Measurements from ENCODE around the gene SH3BP1. TPM values are rescaled to one million over a fixed set of nuclear protein-coding genes. Genes with fewer than 3 reads are reported as not detected.

Gene SH3BP1
- total and polyA plus RNA-seq, 2 of the 13 experiments (the other 11 are each of a cell fraction or from before 2014, with no cell fraction given), result 8.4 to 18.5 TPM

GRCh38 chr22:37609240-37610152 is 30.0 kb upstream of the SH3BP1 start (continued):
- TF ChIP-seq KIAA2018 (CRISPR knock-in tag; IDR thresholded peaks at IDR 0.05; ENCODE audit: borderline replicate concordance) (no peak), HIC2 (CRISPR knock-in tag; IDR thresholded peaks at IDR 0.05; ENCODE audit: low read depth) (peak; percentile 28; the same call in 1 of the 2 replicates), ZNF788 (CRISPR knock-in tag; IDR thresholded peaks at IDR 0.05; ENCODE audit: borderline replicate concordance) (peak; percentile 25; the same call in 1 of the 2 replicates), SAP130 (CRISPR knock-in tag; IDR thresholded peaks at IDR 0.05; ENCODE audit: low read depth) (peak; percentile 61), ETV5 (CRISPR knock-in tag; IDR thresholded peaks at IDR 0.05; ENCODE audit: borderline replicate concordance) (peak; percentile 82), POLR2A (IDR thresholded peaks at IDR 0.05; ENCODE audit: insufficient read depth in 1 of 2, low read depth in 2 of 2, low read length in 2 of 2) (peak in 1 of 2 experiments; percentile 39; a peak in 1 of 4 replicates), ZNF816 (CRISPR knock-in tag; IDR thresholded peaks at IDR 0.05; ENCODE audit: borderline replicate concordance) (0 out of 2 replicates have a peak, but pooled peaks have one; percentile 21), ZNF747 (CRISPR knock-in tag; IDR thresholded peaks at IDR 0.05; ENCODE audit: borderline replicate concordance) (peak; percentile 41; the same call in 1 of the 2 replicates), SALL1 (CRISPR knock-in tag; IDR thresholded peaks at IDR 0.05) (peak; percentile 63), DPF2 (CRISPR knock-in tag; IDR thresholded peaks at IDR 0.05; ENCODE audit: borderline replicate concordance, low read depth) (no peak), RARA (CRISPR knock-in tag; IDR thresholded peaks at IDR 0.05) (peak; percentile 48; the same call in 1 of the 2 replicates), HOXA3 (CRISPR knock-in tag; IDR thresholded peaks at IDR 0.05) (peak; percentile 17; the same call in 1 of the 2 replicates), ZNF629 (CRISPR knock-in tag; conservative IDR thresholded peaks at IDR 0.05) (no peak), DNMT1 (CRISPR knock-in tag; IDR thresholded peaks at IDR 0.05) (no peak), ZNF274 (CRISPR knock-in tag; IDR thresholded peaks at IDR 0.05) (0 out of 2 replicates have a peak, but pooled peaks have one; percentile 60), PHF21A (CRISPR knock-in tag; IDR thresholded peaks at IDR 0.05) (peak; percentile 50; the same call in 1 of the 2 replicates), FOSL1 (CRISPR knock-in tag; IDR thresholded peaks at IDR 0.05; ENCODE audit: borderline replicate concordance) (no peak), ZNF570 (CRISPR knock-in tag; IDR thresholded peaks at IDR 0.05; ENCODE audit: borderline replicate concordance) (no peak), NCOA2 (CRISPR knock-in tag; IDR thresholded peaks at IDR 0.05) (peak; percentile 17; the same call in 1 of the 2 replicates)

Data from HepG2 (cell line).